ENCODE data around the gene APOA5. TPM values are rescaled to one million over a fixed set of nuclear protein-coding genes. Genes with fewer than 3 reads are reported as not detected.

APOA5 gene
- total and polyA plus RNA-seq, 2 of the 13 experiments (the other 11 are each of a cell fraction or from before 2014, with no cell fraction given), result 44.0 to 49.1 TPM

DNA sequence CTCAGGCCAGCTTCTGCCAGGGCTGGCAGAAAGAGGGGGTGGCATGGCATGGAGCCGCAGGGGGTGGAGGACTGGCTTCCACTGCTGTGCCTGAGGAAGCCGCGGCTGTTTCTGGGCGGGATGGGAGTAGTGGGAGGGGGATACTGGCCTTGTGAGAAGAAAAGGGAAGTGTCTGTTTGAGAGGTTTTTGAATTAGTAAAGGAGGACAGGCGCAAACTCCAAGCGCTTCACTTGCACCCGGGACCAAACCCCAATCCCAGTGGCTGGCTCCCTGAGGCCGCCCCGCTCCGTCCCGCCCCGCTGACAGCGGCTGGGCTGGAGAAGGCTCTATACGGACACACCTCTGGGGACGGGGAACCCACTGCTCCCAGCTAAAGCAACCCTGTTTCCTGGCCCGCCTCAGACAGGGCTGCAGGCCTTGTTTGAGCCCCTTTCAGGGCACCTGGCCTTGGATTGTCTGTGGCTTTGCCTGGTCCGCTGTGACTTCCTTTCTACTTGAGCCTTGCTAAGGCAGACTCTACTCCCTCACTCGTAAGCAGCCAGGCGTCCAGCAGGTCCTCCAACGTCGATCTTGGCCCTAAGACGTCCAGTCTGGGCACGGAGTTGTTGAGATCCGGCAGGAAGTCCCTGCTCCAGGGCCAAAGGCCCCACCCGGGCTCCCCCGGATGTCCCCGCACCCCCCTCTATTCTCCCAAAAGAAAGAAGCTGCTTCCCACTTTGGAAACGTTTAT, 43.5 kb upstream of the APOA5 start (continued):
- TF ChIP-seq SNAPC5 (CRISPR knock-in tag; IDR thresholded peaks at IDR 0.05; ENCODE audit: borderline replicate concordance) (peak; percentile 15; the same call in 1 of the 2 replicates), FOSL1 (CRISPR knock-in tag; IDR thresholded peaks at IDR 0.05; ENCODE audit: borderline replicate concordance) (no peak), ZNF777 (CRISPR knock-in tag; IDR thresholded peaks at IDR 0.05) (no peak; the same call in 1 of the 2 replicates), RBM22 (optimal IDR thresholded peaks at IDR 0.05; ENCODE audit: low read length) (peak; percentile 68), MTA1 (CRISPR knock-in tag; IDR thresholded peaks at IDR 0.05; ENCODE audit: borderline replicate concordance) (peak; percentile 34; the same call in 1 of the 2 replicates), KDM1A (CRISPR knock-in tag; IDR thresholded peaks at IDR 0.05) (no peak), ZBTB38 (CRISPR knock-in tag; IDR thresholded peaks at IDR 0.05) (peak; percentile 78; the same call in 1 of the 2 replicates), ZNF20 (CRISPR knock-in tag; IDR thresholded peaks at IDR 0.05) (0 out of 2 replicates have a peak, but pooled peaks have one; percentile 3)
- TF ChIP-seq, protein P1, sequence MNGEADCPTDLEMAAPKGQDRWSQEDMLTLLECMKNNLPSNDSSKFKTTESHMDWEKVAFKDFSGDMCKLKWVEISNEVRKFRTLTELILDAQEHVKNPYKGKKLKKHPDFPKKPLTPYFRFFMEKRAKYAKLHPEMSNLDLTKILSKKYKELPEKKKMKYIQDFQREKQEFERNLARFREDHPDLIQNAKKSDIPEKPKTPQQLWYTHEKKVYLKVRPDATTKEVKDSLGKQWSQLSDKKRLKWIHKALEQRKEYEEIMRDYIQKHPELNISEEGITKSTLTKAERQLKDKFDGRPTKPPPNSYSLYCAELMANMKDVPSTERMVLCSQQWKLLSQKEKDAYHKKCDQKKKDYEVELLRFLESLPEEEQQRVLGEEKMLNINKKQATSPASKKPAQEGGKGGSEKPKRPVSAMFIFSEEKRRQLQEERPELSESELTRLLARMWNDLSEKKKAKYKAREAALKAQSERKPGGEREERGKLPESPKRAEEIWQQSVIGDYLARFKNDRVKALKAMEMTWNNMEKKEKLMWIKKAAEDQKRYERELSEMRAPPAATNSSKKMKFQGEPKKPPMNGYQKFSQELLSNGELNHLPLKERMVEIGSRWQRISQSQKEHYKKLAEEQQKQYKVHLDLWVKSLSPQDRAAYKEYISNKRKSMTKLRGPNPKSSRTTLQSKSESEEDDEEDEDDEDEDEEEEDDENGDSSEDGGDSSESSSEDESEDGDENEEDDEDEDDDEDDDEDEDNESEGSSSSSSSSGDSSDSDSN (CRISPR knock-in tag; IDR thresholded peaks at IDR 0.05), result no peak

All from HepG2 (cell line).